GM21526 (cell line): Measurements from ENCODE around the gene LSG1.
"Not testable (repeated sequence)": the region's sequence is repeated elsewhere in the genome, so short reads cannot be mapped to it uniquely, and the experiment has no call there.

ENCODE experiments used
- ATAC-seq: cut with Tn5 transposase; IDR thresholded peaks from one replicate; pipeline ENCODE4 v1.9.1; 2021; ENCODE audit warnings: moderate library complexity; ENCODE audit not compliant: unreplicated experiment, low FRiP score

LSG1 gene

DNA sequence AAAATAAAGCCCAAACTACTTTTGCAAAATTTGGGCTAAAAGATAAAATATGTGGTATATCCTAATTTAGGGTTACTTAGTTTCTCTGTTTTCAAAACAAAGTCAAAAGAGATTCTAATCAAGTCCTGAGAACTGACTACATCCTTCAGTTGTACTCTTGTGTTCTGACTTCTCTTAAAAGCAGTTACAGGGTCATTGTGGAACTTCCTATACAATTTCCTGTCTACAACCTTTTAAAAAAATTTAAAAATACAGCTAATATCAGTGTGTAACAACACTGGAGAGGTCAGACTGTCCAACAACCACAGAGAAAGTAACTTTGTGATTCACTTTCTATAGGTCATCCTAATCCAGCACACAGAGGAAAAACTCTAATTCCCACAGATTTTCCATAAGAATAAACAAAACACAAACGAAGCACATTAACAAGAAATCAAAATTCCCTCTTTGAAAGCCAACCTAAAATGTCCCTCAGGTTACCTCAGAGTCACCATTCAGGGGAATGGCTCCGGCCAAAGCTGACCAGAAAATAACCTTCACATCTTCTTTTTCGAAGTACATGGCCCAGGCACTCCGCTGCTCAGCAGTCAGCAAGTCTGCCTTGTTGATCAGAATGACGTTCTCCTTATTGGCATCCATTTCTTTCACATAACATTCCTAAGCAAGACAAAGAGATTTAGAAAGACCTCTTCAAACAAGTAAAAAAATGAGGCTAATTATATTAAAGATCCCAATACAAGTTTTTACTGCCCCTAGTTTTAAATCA lies 13.3 kb downstream of the LSG1 start:
- no peak for ATAC-seq

DNA sequence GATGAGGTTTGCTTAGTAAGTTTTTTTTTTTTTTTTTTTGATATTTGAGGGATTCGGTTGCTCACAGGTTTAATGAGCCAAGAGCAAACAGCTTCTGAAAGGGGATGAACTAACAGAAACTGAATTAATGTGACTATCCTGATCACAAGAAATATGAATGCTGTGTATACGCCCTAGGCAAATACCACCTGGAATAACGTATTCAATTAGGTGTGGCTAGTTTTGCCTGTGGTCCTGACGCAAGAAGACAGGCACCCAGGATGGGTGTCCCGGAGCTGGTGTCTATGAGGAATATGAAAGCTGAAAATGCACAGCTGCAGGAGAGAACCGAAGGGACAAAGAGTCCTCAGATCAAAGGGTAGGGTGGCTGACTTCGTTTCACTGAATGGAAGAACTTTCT lies 14.6 kb downstream of the LSG1 start:
- no peak for ATAC-seq

DNA sequence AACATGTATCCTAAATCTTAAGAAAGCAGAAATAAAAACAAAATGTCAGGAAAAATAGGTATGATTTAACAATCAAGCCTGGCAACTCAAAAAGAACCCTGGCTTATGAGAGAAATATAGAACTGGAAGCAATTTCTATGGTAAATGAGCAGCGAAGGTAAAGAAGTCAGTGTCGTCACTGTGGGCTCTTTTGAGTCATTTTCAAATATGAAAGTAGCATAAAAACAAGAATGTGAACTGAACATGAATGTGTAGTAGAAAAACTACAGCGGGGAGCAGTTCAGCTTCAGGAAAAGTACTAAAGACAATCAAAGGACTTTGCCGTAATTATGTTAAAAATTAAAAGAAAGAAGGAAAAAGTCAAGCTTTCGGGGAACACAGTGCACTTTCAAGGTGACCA lies 17.5 kb downstream of the LSG1 start:
- ATAC-seq = no peak

DNA sequence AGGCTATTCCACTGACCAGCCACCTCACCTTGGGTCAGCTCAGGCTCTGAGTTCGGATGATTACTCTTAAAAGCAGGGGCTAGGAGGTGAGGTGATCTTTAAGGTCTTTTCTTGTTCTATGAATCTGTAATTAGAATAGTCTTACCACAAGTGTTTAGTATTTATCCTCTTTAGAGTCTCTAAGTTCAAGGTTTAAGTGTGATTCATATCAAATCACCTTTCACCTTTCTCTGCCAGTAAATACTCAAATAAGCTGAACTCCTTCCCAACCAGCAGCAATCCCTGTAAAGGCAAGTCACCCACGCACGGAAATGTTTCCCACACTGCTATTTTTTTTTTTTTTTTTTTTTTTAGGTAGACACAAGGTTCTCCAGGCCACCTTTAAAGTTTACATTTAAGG lies 24.2 kb downstream of the LSG1 start:
- no peak for ATAC-seq

DNA sequence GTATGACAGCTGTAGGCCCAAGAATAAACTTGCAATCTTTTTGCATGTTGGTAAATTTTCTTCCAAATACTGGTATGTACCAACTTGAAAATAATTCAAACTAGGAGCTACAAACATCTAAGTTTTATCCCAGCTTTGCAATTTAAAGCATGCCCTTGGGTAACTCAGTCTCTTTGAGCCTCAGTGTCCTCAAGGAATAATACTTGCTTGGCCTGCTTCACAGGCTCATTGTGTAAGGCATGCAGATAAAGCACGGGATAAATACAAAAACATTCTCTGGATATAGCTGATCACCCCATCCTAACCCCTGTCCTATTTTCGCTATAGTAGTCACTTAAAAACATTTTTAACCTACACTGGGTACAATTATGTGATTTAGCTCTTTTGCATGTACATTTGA lies 29.2 kb downstream of the LSG1 start:
- no peak for ATAC-seq

DNA sequence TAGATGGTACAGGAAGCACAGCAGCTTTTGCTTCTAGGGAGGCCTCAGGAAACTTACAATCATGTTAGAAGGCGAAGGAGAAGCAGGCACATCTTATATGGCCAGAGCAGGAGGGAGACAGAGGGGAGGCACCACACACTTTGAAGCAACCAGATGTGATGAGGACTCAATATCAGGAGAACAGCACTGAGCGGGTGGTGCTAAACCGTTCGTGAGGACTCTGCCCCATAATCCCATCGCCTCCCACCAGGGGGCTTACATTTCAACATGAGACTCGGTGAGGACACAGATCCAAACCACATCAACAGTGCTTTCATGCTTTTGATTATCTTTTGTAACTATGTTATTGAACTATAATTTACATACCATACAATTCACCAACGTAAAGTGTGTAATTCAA lies 31.2 kb downstream of the LSG1 start:
- no peak for ATAC-seq

DNA sequence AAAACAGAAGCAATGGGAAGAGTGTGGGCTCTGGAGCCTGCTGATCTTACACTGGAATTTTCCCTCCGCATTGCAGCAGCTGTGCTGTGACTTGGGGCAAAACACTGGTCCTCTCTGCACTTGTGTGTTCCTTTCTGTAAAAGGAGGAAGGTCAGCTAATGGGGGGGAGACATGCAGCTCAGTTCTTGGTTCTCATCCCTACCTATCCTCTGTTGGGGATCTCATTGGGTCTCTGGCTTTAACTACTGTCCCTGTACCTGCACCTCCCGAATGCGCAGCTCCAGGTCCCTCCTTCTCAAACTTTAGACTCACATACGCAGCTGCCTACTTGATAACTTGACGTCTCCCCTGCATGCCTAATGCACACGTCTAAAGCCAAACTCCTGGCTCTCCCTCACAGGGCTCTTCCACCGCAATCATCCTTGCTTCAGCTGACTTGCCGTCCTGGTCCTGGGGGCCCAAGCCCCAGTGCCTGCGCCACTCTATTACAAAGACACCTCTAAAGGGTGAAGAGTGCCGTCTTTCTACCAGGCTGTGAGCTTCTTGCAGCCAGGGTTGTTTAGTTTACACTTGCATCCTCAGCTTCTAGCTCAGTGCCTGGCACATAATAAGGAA lies 32.9 kb downstream of the LSG1 start:
- ATAC-seq = no peak

DNA sequence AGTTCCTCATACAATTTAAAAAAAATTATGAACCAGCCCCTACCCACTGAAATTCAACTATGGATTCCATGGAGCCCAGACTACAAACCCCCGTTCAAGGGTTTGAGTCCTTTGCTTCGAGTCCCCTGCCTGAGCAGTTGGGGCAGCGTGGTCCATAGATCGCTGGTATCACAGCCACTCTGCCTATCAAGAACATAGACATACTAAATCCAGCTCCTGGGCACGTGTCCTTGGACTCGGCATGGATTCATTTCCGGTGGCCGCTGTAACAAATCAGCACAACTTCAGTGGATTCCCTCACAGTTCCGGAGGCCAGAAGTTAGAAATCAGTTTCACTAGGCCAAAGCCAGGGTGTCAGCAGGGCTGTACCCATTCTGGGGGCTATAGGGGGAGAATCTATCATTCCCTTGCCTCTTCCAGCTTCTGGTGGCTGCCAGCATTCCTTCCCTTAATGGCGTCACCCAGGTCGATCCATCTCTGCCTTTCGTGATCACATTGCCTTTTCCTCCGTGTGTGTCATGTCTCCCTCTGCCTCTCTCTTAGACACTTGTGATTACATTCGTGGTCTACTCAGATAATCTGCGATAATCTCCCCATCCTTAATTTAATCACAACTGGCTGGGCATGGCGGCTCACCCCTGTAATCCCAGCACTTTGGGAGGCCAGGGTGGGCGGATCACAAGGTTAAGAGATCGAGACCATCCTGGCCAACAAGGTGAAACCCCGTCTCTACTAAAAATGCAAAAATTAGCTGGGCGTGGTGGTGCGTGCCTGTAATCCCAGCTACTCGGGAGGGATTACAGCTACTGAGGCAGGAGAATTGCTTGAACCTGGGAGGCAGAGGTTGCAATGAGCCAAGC lies 34.2 kb downstream of the LSG1 start:
- ATAC-seq = no peak

DNA sequence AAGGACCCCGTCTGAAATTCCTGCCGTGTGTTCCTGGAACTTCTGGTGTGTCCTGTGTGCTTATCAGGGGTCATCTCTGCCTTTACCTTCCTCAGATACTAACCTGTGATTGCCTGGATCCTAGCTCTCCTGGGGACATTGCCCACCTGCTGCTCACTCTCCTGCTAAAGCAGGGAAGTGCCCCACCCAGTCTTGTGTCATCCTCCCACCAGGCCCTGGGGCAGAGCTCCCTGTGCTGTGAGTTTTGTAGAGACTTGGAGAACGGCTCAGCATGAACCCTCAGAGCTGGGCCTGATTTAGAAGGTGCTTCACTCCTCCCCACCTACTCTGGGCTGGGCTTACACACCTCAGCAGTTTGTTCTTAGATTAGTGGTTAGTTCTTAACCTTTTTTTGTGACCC lies 34.9 kb downstream of the LSG1 start:
- no peak for ATAC-seq

DNA sequence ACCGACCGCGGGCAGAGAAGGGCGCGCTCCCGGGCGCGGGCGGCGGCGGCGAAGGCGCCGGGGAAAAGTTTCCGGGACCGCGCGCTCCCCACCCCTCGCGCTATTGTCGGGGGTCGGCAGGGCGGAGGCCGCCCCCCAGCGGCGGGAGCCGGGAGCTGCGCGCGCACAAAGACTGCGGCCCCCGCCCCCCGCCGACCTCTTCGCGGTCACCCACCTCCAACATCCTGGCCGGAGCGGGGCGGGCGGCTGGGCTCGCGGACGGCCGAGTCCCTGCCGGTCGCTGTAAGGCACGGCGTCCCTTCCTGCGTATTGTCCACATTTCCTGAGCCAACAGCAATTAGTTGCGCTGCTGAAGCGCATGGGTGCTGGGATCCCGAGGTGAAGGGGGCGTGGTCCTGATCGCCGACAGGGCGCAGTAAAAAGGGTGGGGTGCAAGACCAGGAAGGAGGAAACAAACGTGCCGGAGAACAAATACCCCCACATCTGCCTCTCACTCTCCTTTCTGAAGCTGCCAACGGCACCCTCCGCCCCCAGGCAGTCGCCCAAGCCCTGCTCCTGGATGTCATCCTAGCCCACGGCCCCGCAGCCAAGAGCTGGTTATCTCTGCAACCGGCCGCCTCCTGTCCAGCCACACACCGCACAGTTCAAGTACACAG lies 38.5 kb downstream of the LSG1 start, which contains the start of gene TMEM44:
TSS of gene TMEM44 (minus strand) at position 71 of the 656 bp plus-strand sequence. CDS start 204 bp downstream, outside the sequence.
- ATAC-seq = peak; percentile 70

DNA sequence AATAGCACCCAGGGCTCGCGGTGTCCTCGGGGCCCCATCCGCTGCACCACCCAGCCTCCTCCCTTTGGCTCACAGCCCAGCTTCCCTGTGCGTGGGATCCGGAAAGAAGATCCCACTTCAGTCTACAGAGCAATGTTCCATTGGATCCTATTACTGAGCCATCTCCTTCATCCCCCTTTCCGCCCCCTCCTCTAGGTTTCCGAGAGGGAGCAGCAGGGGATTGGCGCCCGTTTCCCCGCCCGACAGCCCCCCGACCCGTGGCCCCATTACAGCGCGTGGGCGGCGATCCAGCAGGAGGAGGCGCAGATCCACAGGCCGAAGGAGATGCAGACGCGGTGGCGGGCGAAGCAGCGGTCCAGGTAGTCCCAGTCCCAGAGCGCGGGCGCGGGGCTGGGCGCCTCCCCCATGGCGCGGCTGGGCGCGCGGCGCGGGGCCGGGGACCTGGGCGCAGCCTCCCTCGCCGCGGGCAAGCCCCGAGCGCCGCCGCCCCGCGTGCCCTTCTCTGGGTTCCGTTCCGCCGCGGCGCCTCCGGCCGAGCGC lies 39.1 kb downstream of the LSG1 start:
- peak; percentile 64 for ATAC-seq

DNA sequence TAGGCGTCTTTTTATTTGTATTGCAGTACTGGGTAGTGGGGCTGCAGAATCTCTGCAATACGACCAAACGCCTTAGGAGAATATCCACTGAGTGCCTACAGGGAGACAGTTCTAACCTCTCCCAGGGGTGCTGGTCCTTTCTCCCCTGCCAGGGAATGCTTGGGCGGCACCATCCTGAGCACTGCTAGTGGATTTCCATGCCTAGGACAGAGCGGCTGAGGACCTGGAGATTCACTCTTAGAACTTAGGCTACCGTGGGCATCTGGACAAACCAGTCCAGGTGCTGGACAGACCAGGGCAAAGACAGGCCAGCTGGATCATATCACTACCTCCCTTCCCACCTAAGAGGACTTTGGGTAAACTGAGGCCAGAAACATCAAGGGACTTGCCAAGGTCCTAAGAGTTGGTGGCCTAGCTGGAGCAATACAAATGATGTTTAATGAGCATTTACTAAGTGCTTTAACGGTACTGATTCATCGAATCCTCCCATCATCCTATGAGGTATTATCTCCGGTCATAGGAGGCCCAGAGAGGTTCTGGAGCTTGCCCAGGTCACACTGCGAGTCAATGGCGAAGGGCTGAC lies 39.7 kb downstream of the LSG1 start:
- ATAC-seq = no peak

DNA sequence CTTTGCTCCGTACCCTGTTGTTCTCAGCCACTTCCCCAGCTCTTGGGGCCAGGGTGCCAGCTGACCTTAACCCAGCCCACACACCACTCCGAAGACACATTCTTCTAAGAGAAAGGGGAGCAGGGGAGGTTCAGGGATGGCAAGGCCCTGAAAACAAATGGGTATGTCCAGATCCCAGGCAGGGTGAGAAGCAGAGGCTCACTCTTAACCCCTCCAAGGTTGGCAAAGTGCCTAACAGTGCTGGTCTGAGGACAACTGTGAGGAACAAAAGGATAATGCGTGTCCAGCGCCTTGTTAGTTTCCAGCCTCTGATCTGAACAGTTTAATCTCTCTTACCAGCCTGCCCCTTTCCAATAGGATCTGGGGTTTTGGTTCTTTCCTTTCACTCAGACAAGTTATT lies 40.3 kb downstream of the LSG1 start:
- no peak for ATAC-seq

DNA sequence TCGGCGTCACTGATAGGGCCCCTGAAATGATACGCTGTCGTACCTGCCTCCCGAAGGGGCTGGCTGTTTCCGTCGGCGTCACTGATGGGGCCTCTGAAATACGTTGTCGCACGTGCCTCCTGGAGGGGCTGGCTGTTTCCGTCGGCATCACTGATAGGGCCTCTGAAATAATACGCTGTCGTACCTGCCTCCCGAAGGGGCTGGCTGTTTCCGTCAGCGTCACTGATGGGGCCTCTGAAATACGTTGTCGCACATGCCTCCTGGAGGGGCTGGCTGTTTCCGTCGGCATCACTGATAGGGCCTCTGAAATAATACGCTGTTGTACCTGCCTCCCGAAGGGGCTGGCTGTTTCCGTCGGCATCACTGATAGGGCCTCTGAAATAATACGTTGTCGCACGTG lies 41.3 kb downstream of the LSG1 start:
- not testable (repeated sequence) for ATAC-seq

DNA sequence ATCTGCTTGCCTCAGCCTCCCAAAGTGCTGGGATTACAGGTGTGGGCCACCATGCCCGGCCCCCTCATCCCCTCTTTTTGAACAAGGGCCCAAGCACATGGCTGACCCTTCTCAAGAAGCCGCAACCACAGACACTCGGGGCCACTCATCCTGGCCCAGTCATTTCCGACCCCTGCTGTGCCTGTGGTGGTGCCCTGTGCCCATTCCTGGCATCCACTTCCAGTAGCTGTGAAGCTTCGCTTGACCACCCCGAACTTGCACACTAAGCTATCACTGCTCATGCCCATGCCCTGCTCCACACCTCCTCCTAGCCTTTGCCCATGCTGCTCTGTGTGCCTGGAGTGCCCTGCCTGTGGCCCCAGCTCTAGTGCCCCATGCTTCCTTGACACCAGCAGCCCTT lies 47.0 kb downstream of the LSG1 start:
- ATAC-seq = no peak

DNA sequence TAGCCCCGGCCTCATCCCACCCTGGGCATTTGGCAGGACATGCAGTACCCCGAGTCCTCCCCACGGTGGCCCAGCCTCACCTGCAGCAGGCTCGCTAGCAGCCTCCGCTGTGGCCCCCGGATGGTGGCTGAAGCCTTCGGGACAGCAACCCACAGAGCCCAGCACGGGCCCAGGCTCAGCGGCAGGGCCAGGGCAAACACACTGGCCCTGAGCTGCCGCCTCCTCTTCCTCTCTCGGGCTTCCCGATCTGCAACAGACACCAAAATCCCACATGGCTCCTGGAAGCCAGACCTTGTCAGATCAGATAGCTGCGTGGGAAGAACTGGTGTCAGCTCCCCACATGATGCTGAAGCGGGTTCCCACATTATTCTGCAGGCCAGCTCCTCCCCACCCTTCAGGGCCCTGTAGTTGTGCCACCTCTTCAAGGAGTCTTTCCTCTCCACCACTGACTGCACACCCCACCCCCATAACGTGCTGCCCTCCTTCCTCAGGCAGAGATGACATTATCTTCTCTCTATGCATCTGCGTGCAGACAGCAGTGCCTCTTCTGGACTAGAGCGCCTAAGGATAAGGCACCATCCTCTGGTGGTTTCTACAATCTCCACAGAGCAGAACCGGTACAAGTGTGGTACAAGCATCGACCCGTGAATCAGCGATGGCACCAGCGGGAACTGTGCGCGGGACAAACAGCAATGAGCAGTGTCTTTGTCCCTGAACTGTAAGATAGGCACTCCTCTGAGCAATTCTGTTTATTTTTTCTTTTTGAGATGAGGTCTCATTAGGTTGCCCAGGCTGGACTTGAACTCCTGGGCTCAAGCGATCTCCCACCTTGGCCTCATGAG lies 48.3 kb downstream of the LSG1 start:
- ATAC-seq = no peak

DNA sequence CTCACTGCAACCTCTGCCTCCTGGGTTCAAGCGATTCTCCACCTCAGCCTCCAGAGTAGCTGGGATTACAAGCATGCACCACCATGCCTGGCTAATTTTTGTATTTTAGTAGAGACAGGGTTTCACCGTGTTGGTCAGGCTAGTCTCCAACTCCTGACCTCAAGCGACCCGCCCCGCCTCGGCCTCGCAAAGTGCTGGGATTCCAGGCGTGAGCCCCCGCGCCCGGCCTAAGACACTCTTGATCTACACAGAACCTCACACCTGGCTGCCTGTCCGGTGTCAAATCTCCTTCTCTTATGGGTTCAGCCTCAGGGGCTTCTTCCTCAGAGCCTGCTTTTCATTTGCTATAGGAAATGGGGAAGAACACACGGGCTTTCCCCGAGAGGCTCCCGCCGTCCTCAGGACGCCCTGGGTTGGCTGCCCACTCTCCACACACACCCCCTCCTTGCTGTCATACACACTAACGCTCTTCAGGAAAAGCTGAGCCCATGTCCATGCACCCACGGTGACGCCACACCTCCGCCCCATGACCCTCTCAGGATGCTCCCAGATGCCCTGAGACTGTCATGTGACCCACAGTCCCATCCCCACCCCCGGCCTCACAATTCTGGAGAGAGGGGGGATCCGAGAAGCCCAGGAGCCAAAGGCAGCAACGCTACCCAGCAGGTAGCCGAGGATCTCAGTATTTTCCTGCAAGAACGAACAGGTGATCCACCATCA lies 49.2 kb downstream of the LSG1 start:
- no peak for ATAC-seq

DNA sequence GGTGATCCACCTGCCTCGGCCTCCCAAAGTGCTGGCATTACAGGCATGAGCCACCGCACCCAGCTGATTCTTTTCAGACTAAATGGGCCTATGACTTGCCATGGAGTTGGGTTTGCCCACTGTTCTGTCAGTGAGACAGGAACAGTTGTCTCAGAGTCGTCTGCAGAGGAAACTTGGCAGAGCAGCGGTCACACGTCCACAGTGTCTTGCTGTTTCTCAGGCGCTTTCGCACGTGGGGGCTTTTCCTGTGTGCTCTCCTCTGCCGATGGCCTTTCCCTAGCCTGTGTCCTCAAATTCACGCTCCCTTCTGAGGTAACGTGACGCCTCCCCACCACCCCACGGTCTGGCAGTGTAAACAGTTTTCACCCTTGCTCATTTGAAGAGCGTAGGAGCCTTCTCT lies 50.0 kb downstream of the LSG1 start:
- no peak for ATAC-seq

DNA sequence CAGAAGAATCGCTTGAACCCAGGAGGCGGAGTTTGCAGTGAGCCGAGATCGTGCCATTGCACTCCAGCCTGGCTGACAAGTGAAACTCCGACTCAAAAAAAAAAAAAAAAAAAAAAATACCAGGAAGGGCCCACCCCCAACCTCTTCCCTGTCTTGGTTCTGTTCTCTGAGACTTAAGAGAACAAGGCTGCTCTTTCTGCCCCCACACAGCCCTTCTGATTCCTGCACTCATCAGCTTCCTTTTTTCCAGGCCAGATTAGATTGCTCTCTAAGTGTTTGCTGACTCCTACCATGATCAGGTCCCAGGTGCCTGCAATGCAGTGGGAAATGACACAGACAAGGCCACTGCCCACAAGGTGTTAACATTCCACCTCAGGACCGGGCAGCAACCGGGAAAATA lies 51.8 kb downstream of the LSG1 start:
- no peak for ATAC-seq
